ENCODE data around the gene MAGOH. TPM values are rescaled to one million over a fixed set of nuclear protein-coding genes. Genes with fewer than 3 reads are reported as not detected.

MAGOH gene
- total and polyA plus RNA-seq, 4 donors = 16.4 to 32.5 (median 26.5) TPM

GRCh38 chr1:53214376-53214940, 23.9 kb downstream of the MAGOH start:
- Histone ChIP-seq H3K4me1 (ENCODE audit: control insufficient read depth in 4 of 4, insufficient read depth in 4 of 4, low read length in 3 of 4) (peaks cover 0 to 3% (median 3%) of the 10 kb centered on the region in 4 donors), H3K36me3 (ENCODE audit: control insufficient read depth in 4 of 4, insufficient read depth in 3 of 4, low read depth in 1 of 4, low read length in 3 of 4) (peaks cover 20 to 58% (median 41%) of the 10 kb centered on the region in 4 donors), H3K27ac (ENCODE audit: low read depth in 1 of 2, low read length in 2 of 2) (no peak overlapping the region), H3K9ac (ENCODE audit: low read depth in 1 of 2, low read length in 2 of 2) (no peak overlapping the region), H3K9me3 (ENCODE audit: control insufficient read depth in 4 of 4, low read length in 3 of 4) (no peaks in the 10 kb centered on the region), H3K27me3 (ENCODE audit: control insufficient read depth in 4 of 4, insufficient read depth in 4 of 4, low read length in 3 of 4) (no peaks in the 10 kb centered on the region), H3K4me3 (ENCODE audit: low read depth in 1 of 3, low read length in 3 of 3) (no peak overlapping the region)
- WGBS = 71% methylated on average over 5 of the region's 5 CpGs
- no peak for TF ChIP-seq TAF1 (conservative IDR thresholded peaks at IDR 0.05)
- no peak for TF ChIP-seq JUND (IDR thresholded peaks at IDR 0.05)
- TF ChIP-seq, protein P1, sequence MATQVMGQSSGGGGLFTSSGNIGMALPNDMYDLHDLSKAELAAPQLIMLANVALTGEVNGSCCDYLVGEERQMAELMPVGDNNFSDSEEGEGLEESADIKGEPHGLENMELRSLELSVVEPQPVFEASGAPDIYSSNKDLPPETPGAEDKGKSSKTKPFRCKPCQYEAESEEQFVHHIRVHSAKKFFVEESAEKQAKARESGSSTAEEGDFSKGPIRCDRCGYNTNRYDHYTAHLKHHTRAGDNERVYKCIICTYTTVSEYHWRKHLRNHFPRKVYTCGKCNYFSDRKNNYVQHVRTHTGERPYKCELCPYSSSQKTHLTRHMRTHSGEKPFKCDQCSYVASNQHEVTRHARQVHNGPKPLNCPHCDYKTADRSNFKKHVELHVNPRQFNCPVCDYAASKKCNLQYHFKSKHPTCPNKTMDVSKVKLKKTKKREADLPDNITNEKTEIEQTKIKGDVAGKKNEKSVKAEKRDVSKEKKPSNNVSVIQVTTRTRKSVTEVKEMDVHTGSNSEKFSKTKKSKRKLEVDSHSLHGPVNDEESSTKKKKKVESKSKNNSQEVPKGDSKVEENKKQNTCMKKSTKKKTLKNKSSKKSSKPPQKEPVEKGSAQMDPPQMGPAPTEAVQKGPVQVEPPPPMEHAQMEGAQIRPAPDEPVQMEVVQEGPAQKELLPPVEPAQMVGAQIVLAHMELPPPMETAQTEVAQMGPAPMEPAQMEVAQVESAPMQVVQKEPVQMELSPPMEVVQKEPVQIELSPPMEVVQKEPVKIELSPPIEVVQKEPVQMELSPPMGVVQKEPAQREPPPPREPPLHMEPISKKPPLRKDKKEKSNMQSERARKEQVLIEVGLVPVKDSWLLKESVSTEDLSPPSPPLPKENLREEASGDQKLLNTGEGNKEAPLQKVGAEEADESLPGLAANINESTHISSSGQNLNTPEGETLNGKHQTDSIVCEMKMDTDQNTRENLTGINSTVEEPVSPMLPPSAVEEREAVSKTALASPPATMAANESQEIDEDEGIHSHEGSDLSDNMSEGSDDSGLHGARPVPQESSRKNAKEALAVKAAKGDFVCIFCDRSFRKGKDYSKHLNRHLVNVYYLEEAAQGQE (IDR thresholded peaks at IDR 0.05) = no peak
- TF ChIP-seq EGR1 (IDR thresholded peaks at IDR 0.05; ENCODE audit: low read depth in 2 of 2) = no peak
- no peak for TF ChIP-seq HNF4A (conservative IDR thresholded peaks at IDR 0.05)
- TF ChIP-seq, protein P2, sequence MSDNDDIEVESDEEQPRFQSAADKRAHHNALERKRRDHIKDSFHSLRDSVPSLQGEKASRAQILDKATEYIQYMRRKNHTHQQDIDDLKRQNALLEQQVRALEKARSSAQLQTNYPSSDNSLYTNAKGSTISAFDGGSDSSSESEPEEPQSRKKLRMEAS (IDR thresholded peaks at IDR 0.05) = no peak
- TF ChIP-seq RXRA (IDR thresholded peaks at IDR 0.05) = no peak
- TF ChIP-seq SP1 (IDR thresholded peaks at IDR 0.05) = no peak
- no peak for TF ChIP-seq YY1 (IDR thresholded peaks at IDR 0.05)
- TF ChIP-seq GABPA (IDR thresholded peaks at IDR 0.05 in 1 of 2, conservative IDR thresholded peaks at IDR 0.05 in 1 of 2) = no peak
- TF ChIP-seq, protein P3, sequence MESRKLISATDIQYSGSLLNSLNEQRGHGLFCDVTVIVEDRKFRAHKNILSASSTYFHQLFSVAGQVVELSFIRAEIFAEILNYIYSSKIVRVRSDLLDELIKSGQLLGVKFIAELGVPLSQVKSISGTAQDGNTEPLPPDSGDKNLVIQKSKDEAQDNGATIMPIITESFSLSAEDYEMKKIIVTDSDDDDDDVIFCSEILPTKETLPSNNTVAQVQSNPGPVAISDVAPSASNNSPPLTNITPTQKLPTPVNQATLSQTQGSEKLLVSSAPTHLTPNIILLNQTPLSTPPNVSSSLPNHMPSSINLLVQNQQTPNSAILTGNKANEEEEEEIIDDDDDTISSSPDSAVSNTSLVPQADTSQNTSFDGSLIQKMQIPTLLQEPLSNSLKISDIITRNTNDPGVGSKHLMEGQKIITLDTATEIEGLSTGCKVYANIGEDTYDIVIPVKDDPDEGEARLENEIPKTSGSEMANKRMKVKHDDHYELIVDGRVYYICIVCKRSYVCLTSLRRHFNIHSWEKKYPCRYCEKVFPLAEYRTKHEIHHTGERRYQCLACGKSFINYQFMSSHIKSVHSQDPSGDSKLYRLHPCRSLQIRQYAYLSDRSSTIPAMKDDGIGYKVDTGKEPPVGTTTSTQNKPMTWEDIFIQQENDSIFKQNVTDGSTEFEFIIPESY (IDR thresholded peaks at IDR 0.05) = no peak
- no peak for TF ChIP-seq FOXA2 (IDR thresholded peaks at IDR 0.05)
- no peak for TF ChIP-seq HNF4G (IDR thresholded peaks at IDR 0.05)
- no peak for TF ChIP-seq FOXA1 (IDR thresholded peaks at IDR 0.05)
- TF ChIP-seq RAD21 (IDR thresholded peaks at IDR 0.05) = no peak
- no peak for TF ChIP-seq NR2F2 (IDR thresholded peaks at IDR 0.05)
- TF ChIP-seq ATF3 (IDR thresholded peaks at IDR 0.05) = no peak
- TF ChIP-seq, protein P4, sequence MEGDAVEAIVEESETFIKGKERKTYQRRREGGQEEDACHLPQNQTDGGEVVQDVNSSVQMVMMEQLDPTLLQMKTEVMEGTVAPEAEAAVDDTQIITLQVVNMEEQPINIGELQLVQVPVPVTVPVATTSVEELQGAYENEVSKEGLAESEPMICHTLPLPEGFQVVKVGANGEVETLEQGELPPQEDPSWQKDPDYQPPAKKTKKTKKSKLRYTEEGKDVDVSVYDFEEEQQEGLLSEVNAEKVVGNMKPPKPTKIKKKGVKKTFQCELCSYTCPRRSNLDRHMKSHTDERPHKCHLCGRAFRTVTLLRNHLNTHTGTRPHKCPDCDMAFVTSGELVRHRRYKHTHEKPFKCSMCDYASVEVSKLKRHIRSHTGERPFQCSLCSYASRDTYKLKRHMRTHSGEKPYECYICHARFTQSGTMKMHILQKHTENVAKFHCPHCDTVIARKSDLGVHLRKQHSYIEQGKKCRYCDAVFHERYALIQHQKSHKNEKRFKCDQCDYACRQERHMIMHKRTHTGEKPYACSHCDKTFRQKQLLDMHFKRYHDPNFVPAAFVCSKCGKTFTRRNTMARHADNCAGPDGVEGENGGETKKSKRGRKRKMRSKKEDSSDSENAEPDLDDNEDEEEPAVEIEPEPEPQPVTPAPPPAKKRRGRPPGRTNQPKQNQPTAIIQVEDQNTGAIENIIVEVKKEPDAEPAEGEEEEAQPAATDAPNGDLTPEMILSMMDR (IDR thresholded peaks at IDR 0.05; ENCODE audit: low read depth, low read length, missing input control) = no peak
- DNase-seq (ENCODE audit: low spot score) = no peak
